HG03135 (cell line): Measurements from ENCODE around the gene SP100.

ENCODE experiments used
- ATAC-seq: cut with Tn5 transposase; IDR thresholded peaks from one replicate; pipeline ENCODE4 v1.9.1; 2021; ENCODE audit warnings: mild to moderate bottlenecking, moderate library complexity; ENCODE audit not compliant: unreplicated experiment

The SP100 gene

DNA sequence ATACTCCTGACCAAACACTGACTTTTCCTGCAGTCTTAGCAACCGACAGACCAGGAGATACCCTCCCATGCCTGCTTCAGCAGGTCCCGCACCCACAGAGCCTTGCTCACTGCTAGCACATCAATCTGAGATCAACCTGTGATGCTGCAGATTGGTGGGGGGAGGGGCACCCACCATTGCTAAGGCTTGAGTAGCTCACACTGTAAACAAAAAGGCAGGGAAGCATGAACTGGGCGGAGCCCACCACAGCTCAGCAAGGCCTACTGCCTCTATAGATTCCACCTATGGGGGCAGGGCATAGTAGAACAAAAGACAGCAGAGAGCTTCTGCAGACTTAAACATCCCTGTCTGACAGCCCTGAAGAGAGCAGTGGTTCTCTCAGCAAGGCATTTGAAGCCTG is 109.7 kb downstream of the SP100 start:
- ATAC-seq, result no peak

DNA sequence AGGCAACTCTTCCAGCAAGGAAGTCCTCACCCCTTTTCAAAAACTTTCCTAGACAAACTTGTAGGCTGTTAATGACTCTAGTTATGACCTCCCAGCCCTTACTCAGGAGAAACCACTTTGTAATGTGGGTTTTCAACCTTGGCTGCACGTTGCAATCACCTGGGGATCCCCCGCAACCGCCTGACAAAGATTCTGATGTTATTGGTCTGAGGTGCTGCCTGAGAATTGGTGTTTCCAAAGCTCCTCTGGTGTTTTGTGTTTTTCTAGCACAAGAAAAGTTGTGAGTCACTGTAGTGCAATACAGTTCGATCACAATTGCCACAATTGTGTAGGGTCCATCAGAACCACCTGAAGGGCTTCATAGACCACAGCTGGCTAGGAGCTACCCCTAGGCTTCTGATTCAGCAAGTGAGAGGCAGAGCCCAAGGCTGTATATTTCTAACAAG is 121.6 kb downstream of the SP100 start:
- peak; percentile 75 for ATAC-seq

DNA sequence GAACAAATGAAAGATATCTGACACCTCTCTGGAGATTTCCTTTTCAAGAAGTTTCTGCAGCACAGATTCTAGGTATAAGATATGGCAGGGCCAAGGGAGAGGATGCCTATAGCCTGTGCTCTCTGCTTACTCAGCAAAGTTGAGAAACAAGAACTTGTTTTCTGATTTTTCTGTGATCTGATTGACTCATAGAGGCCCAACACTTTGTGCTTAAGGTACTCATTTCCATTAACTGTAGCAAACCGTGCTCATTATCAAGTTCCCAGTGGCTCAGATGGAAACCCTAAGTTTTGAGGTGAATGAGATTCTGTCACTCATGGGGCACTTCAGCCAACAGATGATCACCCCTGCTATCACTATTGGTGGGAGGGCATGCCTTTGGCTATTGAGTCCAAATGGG is 124.3 kb downstream of the SP100 start:
- ATAC-seq, result no peak

DNA sequence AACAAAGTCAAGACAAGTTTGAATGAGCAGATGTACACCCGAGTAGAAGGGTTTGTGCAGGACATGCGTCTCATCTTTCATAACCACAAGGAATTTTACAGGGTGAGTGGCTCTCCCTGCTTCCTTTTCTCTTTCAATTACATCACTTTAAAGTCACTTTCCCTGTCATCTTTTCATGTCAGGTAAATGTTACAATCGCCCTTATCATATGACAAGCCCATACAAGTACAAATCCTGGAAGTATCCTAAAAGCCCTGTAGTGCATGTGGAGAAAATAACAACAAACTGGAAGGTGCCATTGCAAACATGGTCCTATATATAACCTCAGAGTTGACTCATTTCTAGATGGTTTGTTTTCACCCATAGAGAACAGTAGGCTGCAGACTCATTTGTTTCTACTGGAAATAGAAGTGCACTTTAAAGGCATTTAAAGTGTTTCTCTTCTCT is 126.0 kb downstream of the SP100 start:
- ATAC-seq, result peak; percentile 61

DNA sequence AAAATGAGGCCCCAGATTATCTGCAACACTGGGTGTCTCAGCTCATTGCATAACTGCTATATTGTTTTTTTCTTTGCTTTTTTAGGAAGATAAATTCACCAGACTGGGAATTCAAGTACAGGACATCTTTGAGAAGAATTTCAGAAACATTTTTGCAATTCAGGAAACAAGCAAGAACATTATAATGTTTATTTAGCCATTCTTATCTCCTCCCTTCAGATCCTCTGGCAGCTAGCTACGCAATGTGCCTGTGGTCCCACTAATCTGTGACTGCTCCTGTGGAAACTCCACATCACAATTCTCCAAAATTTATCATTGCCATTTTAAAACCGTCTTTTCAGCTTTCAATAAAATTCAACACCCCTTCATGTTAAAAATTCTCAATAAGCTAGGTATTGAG is 126.8 kb downstream of the SP100 start:
- ATAC-seq, result no peak

DNA sequence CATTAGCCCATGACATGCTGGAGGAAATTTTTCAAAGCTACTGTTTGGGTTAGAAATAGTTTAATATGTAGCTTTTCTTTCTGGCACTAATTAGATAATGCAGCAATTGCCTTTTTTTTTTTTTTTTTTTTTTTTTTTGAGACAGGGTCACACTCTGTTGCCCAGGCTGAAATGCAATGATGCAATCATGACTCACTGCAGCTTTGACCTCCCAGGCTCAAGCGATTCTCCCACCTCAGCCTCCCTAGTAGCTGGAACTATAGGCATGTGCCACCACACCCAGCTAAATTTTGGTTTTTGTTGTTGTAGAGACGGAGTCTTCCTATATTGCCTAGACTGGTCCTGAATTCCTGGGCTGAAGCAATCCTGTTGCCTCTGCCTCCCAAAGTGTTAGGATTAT is 136.2 kb downstream of the SP100 start:
- no peak for ATAC-seq

DNA sequence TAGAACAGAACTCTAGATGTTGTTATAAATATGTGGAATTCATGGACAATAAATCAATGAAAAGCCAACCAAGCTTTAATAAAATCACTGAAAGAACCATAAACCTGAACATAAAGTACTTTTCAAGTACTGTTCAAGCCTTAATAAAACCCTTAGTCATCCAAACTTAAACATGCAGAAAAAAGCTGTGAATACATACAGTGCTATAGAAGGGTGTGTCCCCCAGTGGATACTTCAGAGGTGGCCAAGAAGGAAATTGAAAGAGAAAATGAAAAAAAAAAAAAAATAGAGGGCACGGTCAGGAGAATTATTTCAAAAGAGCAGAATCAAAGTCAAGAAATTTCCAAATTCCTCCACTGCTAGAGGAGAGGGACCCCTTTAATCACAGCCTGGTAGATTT is 141.1 kb downstream of the SP100 start:
- ATAC-seq, result no peak

DNA sequence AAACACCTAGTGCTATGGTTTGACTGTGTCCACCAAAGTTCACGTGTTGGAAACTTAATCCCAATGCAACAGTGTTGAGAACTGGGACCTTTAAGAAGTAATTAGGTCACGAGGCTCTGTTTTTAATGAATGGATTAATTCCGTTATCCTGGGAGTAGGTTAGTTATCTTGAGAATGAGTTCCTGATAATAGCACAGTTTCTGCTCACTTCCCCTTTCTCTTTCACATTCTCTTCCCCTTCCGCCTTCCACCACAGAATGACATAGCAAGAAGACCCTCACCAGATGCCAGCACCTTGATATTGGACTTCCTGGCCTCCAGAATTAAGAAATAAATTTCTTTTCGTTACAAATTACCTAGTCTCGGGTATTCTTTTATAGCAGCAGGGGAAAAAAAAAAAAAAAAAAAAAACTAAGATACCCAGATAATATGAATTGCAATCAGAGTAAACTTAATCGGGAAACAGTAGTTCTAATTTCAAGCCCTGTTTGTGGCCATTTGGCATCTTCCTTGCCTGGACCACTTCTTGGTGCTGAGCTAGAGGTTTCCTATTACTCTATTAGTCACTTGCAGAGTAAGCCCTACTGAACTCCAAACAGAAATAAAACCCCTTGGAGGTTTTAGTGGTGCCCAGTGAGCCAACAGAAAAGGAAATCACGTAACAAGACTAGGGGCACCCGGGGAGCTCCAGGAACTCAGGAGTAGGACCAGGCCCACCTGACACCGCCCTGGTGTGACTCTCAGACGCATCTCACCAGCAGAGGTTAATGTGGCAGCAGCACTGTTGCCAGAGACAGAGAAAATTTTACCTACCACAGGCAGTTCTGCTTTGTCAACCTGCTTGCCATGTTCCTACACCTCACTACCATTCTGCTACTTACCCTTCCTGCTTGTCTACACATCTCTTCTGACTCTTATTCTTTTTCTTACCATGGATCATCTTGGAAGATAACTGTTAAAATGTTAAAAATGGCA is 149.1 kb downstream of the SP100 start:
- ATAC-seq, result no peak

DNA sequence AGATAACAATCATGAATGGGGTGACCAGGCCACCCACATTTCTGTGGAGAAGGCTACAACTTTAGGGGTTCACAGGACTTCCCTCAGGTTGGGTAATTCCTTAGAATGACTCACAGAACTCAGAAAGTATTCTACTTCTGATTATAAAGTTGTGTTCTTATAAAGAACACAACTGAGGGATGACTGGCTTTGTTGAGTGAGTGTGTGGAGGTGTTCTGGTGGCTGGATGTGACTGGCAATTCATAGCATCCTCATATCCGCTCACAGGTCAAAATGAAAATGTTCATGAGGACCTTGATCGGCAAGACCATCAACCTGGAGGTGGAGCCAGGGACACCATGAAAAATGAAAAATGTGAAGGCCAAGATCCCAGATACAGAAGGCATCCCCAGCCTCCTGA is 153.3 kb downstream of the SP100 start:
- no peak for ATAC-seq

DNA sequence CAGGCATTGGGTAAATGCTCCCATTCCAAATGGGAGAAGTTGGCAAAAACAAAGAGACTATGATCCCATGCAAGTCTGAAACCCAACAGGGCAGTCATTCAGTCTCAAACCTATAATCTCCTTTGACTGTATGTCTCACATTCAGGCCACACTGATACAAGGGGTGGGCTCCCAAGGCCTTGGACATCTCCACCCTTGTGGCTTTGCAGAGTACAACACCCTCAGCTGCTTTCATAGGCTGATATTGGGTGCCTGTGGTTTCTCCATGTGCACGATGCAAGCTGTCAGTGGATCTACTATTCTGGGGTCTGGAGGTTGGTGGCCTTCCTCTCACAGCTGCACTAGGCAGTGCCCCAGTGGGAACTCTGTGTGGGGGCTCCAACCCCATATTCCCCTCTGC is 155.0 kb downstream of the SP100 start:
- ATAC-seq, result no peak

DNA sequence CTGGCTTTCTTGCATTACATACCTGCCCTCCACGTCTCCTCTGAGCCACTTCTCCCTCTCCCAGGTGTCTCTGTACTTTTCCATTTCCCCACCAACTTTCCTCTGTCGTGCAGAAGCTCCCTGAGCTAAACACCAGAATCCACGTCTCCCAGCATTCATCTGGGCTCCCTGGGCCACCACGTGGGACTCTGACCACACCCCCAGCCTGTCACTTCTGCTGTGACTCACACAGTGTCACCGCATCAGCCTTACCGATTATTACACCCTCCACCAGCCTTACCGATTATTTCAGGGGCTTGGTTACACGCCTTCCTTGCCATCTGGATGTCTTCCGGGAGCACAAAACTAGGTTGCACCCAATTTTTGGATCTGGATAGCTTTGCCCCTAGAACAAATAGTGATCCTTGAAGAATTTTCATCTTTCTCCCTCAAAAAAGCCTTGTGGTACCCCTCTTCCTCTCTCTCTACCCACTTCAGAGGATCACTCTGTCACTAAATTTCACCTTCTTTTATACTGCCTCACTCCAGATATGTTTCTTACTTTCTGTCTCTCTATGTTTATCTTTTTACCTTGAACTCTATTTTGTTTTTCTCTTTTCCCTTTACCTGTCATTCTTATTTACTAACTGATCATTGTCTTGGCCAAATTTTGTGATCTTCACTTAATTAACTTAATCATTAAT is 159.8 kb downstream of the SP100 start:
- no peak for ATAC-seq

DNA sequence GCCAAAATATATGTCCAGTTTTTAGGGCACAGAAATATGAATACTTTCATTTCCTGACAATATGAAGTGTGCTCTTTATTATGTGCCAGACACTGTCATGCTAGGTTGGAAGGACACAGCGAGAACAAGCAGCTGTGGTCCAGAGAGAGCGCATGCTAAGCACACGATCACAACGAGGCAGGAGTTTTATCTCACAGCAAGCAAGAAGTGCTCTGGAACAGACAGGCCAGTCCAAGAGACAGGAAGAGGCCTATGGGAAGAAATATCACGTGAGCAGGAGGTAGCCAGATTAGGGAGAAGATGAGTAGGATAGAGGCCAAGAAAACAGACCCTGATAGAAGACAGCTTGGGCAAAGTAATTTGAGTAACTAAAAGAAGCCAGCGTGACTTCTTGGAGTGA is 161.1 kb downstream of the SP100 start:
- ATAC-seq, result no peak

DNA sequence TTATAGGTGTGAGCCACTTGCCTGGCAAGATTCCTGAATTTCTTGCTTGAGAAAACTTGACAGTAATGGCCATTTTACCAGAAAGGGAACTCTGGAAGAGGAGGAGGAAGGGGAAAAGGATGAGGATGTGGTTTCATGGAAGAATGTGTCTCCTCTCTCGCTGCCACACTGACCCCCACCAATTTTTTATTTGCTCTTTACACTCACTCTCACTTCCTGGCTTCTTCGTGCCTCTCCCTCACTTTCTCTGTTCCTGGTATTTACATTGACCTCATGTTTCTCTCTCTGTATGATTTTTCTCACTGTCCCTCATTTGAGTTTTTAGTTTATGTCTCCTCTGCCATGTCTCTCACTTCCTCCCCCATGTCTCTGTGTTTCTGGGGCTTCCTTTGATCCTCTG is 162.1 kb downstream of the SP100 start:
- ATAC-seq, result no peak

DNA sequence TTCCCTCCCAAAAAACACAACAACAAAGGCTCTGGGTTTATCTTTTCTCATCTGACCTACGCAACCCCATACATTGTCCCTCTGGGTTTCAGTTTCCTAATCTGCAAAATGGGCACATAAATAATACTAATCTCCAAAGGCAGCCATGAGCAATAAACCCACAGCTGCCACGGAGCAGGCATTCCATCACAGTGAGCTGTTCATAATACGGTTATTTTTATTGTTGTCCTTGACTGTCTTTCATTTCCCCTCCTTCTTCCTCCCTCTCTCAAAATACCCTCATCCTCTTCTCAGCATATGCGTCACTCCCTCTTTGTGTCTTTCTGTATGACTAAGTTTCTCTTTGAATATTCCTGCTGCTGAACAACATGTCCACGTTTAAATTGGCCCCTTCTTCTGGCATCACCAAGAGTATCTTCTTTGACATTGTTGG is 166.9 kb downstream of the SP100 start:
- no peak for ATAC-seq

DNA sequence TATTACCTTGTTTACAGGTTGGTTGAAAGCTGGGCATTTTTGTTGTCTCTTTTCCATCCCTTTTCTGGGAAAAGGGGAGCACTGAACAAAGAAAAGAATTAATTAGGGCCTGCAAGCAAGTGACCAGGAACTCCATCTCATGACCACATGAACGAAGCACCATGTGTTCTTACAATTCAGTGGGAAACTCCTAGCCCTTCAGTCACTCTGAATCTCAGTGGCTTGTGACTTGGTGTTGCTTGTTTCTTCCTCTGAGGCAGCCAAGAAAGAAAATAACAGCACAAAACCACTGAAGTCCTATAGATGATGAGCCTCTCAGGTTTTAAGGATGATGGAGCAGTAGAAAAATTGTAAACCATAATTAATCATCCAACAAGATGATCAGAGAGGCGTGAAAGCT is 167.6 kb downstream of the SP100 start:
- ATAC-seq, result no peak

DNA sequence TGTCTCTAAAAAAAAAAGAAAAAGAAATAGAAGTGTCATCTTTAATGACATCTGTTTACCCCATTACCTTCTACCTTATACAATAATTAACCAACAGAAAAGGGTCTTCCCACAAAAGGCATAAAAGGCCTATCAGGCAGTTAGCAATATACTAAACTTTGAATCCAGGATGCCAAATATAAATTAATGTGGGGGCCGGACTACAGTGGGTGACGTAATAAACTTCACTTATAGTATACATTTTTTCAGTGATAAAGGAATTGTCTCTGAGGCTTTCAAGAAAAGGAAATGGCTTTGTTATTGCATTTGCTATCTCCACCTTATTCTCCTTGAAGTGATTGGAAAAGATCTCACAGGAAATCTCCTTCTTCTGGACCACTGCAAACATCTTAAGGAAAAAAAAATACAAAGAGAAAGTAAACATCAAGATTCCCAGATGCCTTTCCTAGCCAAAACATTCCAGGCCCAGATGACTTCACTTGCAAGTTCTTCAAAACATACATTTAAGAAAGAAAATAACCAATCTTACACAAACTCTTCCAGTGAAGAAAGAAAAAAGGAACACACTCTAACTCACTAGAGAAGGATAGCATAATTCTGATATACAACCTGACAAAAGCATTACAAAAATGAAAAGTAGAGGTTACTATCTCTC is 170.5 kb downstream of the SP100 start:
- ATAC-seq, result no peak

DNA sequence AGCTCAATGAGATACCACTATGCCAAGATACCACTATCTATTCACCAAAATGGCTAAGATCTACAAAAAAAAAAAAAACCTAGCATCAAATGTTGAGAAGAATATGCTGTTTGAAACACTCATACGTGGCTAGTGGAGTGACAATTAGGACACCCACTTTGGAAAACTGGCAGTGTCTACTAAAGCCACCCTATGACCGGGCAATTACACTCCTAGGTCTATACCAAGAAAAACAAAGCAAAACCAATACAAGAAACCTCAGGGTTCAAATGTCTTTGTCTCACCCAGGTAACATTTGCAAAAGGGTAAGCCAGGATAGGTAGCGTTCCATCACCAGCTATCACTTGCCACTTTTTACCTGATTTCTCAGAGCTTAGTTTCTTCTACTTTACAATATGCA is 173.0 kb downstream of the SP100 start:
- ATAC-seq, result peak; percentile 4

DNA sequence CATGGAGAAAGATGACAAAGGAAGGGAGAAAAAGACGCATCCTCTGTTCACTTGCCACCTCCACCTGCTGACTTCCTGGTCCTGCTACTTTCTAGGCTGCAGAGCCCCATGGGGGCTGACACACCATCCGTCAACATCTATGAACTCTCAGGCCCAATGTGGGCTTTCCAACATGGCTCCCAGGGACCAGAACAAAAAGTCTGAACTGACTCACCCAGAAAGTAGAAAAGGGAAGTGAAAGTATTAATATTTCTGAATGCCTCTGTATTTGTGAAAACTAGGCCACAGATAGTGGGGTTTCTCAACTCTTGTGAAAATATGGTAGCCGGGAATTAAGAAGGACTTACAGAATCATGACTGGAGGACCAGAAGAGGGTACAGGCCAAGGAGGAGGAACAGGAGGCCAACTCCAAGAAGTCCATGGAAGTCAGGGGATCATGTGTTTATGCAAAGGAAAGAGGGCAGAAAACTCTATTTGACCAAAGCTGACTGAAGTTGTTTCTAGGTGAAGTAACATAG is 173.6 kb downstream of the SP100 start:
- peak; percentile 97 for ATAC-seq

DNA sequence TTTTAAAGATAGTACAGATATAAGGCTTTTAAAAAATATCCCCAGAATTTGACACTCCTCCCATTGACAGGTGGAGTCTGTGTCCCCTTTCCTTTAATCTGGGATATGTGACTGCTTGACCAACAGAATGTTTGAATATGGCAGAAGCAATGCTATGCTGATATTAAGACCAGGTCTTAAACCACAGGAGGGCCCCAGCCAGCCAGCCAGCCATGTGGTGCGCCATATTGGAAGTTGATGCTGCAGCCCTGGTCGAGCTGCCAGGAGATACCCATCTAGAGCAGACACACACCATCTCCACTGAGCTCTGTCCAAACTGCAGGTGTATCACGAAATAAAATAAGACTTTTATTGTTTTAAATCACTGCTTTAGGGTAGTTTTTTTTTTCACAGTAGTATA is 174.3 kb downstream of the SP100 start:
- no peak for ATAC-seq

DNA sequence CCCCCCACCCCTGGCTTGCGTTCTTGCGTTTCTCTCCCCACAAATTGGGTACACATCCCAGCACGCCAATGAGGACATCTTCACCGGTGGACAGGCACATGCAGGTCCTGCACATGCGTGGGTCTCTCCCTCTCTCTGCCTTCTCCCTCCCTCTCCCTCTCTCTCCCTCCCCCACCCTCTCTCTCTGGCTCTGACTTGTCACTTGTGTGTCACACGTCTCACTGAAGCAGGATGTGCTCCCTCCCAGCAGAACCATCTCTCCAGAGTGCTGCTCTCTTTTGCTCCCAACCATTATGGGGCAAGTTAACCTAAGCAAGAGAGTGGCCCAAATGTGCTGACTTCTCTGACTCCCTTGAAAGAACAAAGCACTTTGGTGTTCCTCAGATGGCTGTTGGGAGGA is 175.8 kb downstream of the SP100 start:
- ATAC-seq, result no peak

DNA sequence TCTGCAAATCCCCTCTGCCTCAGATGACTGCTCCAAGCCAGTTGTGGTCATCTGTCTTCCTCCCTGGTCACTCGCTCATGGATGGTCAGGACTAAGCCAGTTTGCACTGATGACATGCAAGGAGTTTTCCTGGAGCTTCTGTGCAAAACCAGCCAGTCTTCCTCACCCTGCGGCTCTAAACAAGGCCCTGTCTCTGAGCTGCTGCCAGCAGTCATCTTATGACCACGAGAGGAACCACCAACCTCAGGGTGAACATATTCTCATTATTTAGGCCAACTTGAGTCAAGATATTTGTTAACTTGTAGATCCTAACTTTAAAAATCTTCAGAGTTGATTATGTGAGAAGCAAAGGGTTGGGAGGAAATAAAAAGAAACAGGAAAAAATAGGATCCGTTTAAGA is 176.8 kb downstream of the SP100 start:
- ATAC-seq, result no peak
